HT-29 (cell line): ENCODE data around the gene CYP4A22. TPM values are rescaled to one million over a fixed set of nuclear protein-coding genes. Genes with fewer than 3 reads are reported as not detected.

ENCODE experiments used
- total RNA-seq: library from RNA; depleted of rRNA; stranded (reverse); fragments of >200 nt; shearing (Covaris generic); gene quantifications from 2 replicates; pipeline ENCODE4 v1.2.3, GENCODE V29; 2014; rRNA removed

CYP4A22 gene
- total RNA-seq, 1 experiment from 2014 or later: not detected

Other genes starting within 250 kb of the CYP4A22 start
- not detected in 2 replicates for gene CYP4A11, start 196.0 kb upstream of the CYP4A22 start, total RNA-seq
- gene CYP4X1, start 113.8 kb upstream of the CYP4A22 start, total RNA-seq: not detected in 2 replicates
- gene CYP4Z1, start 70.2 kb upstream of the CYP4A22 start, total RNA-seq: not detected in 2 replicates
- 32.9 and 38.0 TPM in 2 replicates for gene PDZK1IP1, start 52.6 kb downstream of the CYP4A22 start, total RNA-seq
- not detected in 2 replicates for gene TAL1, start 94.8 kb downstream of the CYP4A22 start, total RNA-seq
- gene STIL, start 176.7 kb downstream of the CYP4A22 start, total RNA-seq: 12.4 and 12.6 TPM in 2 replicates
- 51.4 and 57.7 TPM in 2 replicates for gene CMPK1, start 196.3 kb downstream of the CYP4A22 start, total RNA-seq